Measurements from ENCODE around the gene ROGDI. TPM values are rescaled to one million over a fixed set of nuclear protein-coding genes. Genes with fewer than 3 reads are reported as not detected.

The ROGDI gene
- total and polyA plus RNA-seq, 5 donors from 2014 or later: 4.6 to 15.9 (median 7.1) TPM

DNA sequence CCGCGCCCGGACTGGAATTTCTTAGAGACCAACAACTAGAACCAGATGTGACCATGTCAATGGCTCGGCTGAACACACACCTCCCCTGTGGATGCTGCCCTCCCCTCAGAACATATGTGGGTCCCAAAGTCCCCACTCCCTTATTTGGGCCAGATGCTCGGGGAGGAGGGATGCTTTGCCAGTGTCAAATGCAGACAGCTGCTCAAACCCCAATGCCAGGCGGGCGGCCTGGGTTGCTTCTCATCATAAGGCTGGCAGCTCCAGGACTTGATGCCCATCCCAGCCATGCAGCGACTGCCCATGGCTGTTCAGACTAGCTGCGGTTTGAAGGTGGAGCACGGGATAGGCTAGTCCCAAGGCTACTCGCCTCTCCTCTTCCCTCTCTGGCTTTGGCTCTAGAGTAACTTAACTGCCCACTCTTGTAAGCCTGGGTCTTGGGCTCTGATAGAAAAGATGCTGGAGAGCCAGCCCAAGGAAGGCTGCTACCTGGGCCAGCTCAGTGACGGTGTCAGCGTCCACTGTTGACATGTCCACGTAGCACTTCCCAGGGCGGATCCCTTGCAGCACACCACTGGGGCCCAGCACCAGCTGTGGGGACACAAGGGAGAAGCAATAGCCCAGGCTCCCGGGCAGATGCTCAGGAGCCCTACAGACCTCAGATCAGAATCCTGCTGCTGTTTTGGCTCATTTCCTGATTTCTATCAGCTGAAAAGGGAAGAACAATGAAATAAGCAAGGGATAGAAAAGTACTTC is 11.0 kb upstream of the ROGDI start:
- Histone ChIP-seq H3K36me3 (ENCODE audit: control insufficient read depth, insufficient read depth, low read length) (peaks cover 65% of the 10 kb centered on the region), H3K4me1 (ENCODE audit: control insufficient read depth, insufficient read depth, low read length, poor library complexity, severe bottlenecking) (no peaks in the 10 kb centered on the region), H3K27ac (ENCODE audit: insufficient read depth, low read length, poor library complexity, severe bottlenecking) (no peak overlapping the region), H3K9me3 (ENCODE audit: control insufficient read depth in 2 of 2, low read length in 2 of 2) (no peaks in the 10 kb centered on the region), H3K4me3 (ENCODE audit: low read depth, low read length) (no peak overlapping the region), H3K27me3 (ENCODE audit: control insufficient read depth, insufficient read depth, low read length) (no peaks in the 10 kb centered on the region)
- Mint-ChIP-seq H3K27me3 (no peaks in the 10 kb centered on the region), H3K9me3 (no peaks in the 10 kb centered on the region), H3K27ac (peak overlapping the region in 1 of 3 donors; percentile 26), H3K4me3 (no peak overlapping the region), H3K36me3 (peaks cover 30% of the 10 kb centered on the region), H3K4me1 (peaks cover 0 to 2% (median 0%) of the 10 kb centered on the region in 4 donors)
- no peak for DNase-seq
- no peak for ATAC-seq (ENCODE audit: low read depth in 2 of 2)

DNA sequence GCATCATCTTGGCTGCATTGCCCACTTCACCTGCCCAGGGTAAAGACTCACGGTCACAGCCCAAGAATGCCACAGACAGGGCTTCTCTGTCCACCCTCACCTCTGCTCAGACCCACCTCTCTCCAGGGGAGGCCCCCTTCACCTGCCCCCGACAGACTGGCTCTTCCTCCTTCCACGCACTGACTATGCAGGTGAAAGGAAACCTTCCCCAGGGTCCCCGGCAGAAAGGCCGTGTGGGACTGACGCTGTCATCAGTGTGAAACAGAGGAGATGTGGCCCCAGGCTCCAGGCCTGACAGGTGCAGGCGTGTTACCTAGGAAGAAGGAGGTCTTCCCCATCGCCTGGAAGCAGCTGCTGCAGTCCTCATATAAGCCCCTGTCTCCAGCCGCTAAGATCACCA is 9.3 kb upstream of the ROGDI start:
- Histone ChIP-seq H3K4me3 (ENCODE audit: low read depth, low read length) (no peak overlapping the region), H3K4me1 (ENCODE audit: control insufficient read depth, insufficient read depth, low read length, poor library complexity, severe bottlenecking) (no peaks in the 10 kb centered on the region), H3K9me3 (ENCODE audit: control insufficient read depth in 2 of 2, low read length in 2 of 2) (no peaks in the 10 kb centered on the region), H3K36me3 (ENCODE audit: control insufficient read depth, insufficient read depth, low read length) (peaks cover 65% of the 10 kb centered on the region), H3K27me3 (ENCODE audit: control insufficient read depth, insufficient read depth, low read length) (no peaks in the 10 kb centered on the region), H3K27ac (ENCODE audit: insufficient read depth, low read length, poor library complexity, severe bottlenecking) (no peak overlapping the region)
- Mint-ChIP-seq H3K27me3 (no peaks in the 10 kb centered on the region), H3K9me3 (no peaks in the 10 kb centered on the region), H3K36me3 (peaks cover 31% of the 10 kb centered on the region), H3K4me3 (peak overlapping the region in 1 of 4 donors; percentile 31), H3K4me1 (peaks cover 0 to 2% (median 0%) of the 10 kb centered on the region in 4 donors), H3K27ac (peak overlapping the region in 1 of 3 donors; percentile 69)
- DNase-seq (no peak), ATAC-seq (ENCODE audit: low read depth in 2 of 2) (no peak)

- Mint-ChIP-seq H3K27me3 (no peaks in the 10 kb centered on the region), H3K4me1 (peaks cover 0 to 2% (median 0%) of the 10 kb centered on the region in 4 donors), H3K4me3 (no peak overlapping the region), H3K9me3 (no peaks in the 10 kb centered on the region), H3K36me3 (peaks cover 27% of the 10 kb centered on the region), H3K27ac (peak overlapping the region in 1 of 3 donors; percentile 69)
- Histone ChIP-seq H3K9me3 (ENCODE audit: control insufficient read depth in 2 of 2, low read length in 2 of 2) (no peaks in the 10 kb centered on the region), H3K4me1 (ENCODE audit: control insufficient read depth, insufficient read depth, low read length, poor library complexity, severe bottlenecking) (no peaks in the 10 kb centered on the region), H3K27ac (ENCODE audit: insufficient read depth, low read length, poor library complexity, severe bottlenecking) (no peak overlapping the region), H3K27me3 (ENCODE audit: control insufficient read depth, insufficient read depth, low read length) (no peaks in the 10 kb centered on the region), H3K36me3 (ENCODE audit: control insufficient read depth, insufficient read depth, low read length) (peaks cover 69% of the 10 kb centered on the region), H3K4me3 (ENCODE audit: low read depth, low read length) (no peak overlapping the region)
- DNase-seq: no peak
- ATAC-seq (ENCODE audit: low read depth in 2 of 2): no peak
These were observed 8.8 kb upstream of the ROGDI start for GRCh38 chr16:4811242-4811641.

- Histone ChIP-seq H3K27me3 (ENCODE audit: control insufficient read depth, insufficient read depth, low read length) (no peaks in the 10 kb centered on the region), H3K9me3 (ENCODE audit: control insufficient read depth in 2 of 2, low read length in 2 of 2) (no peaks in the 10 kb centered on the region), H3K4me1 (ENCODE audit: control insufficient read depth, insufficient read depth, low read length, poor library complexity, severe bottlenecking) (peaks cover 18% of the 10 kb centered on the region), H3K27ac (ENCODE audit: insufficient read depth, low read length, poor library complexity, severe bottlenecking) (no peak overlapping the region), H3K36me3 (ENCODE audit: control insufficient read depth, insufficient read depth, low read length) (peaks cover 39% of the 10 kb centered on the region), H3K4me3 (ENCODE audit: low read depth, low read length) (no peak overlapping the region)
- Mint-ChIP-seq H3K4me3 (peak overlapping the region in 1 of 4 donors; percentile 54), H3K27ac (no peak overlapping the region), H3K36me3 (peaks cover 7% of the 10 kb centered on the region), H3K4me1 (peaks cover 0 to 19% (median 5%) of the 10 kb centered on the region in 4 donors), H3K9me3 (no peaks in the 10 kb centered on the region), H3K27me3 (no peaks in the 10 kb centered on the region)
- DNase-seq (no peak), ATAC-seq (ENCODE audit: low read depth in 2 of 2) (no peak)
These were observed 3.8 kb upstream of the ROGDI start for GRCh38 chr16:4806280-4806679.

DNA sequence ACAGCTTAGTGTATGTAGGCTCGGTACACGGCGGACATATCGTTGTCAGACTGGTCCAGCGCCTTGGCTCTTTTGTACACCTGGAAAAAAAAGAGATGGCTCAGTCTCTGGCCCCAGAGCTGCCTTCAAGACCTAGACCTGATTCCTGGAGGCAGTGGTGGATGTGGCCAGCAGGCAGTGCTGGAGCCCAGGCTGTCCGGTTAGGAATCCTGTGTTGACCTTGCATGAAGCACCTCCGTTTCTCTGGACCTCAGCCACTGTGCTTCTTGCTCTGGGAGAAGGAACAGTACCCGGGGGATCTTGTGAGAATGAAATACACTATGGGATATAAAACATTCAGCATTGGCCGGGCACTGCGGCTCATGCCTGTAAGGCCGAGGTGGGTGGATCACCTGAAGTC is 2.8 kb upstream of the ROGDI start:
- H3K27ac ChIP-seq (ENCODE audit: insufficient read depth, low read length, poor library complexity, severe bottlenecking): no peak overlapping the region

DNA sequence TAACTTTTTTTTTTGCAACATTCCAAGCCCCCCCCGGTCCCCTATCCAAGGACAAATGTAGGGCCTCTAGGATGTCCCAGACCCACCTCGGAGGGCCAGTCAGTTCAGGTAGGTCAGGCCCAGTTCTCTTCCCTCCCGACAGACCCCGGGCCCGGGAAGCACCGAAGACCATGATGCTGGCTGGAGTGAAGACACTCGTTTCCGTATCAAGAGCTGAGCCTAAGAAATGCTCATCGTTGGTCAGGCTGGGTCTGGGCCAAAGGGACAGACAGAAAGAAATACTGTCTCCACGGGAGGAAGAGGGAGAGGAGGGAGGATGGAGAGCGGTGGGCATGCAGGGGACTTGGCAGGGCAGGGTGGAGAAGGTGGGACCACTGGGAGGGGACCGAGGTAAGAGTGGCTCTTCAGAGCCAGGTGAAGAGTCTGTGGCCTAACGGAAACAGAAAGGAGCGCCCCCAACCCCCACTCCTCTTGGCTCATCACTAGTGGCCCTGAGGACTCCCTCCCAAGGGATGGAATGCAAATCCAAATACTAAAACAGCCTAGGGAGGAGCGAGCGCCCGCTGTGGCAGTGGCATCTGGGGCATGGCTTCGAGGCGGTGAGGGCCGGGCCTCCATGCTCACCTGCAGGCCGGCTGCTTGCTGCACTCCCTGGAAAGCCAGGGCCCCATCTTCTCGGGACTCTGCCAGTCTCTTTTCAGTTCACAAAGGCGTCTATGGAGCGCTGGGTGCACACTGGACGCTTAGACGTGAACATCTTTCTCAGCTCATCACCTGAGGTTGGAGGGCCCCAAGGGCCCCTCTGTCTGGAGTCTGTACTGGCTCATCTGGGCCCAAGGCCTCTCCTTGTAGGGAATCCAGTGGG is 1.7 kb upstream of the ROGDI start:
- no peak for ATAC-seq (ENCODE audit: low read depth in 2 of 2)
- Mint-ChIP-seq H3K27me3 (no peaks in the 10 kb centered on the region), H3K27ac (peak overlapping the region in 1 of 3 donors; percentile 52), H3K36me3 (peaks cover 7% of the 10 kb centered on the region), H3K4me1 (peaks cover 0 to 26% (median 6%) of the 10 kb centered on the region in 4 donors), H3K4me3 (peak overlapping the region; percentile 10 to 96 (median 52)), H3K9me3 (no peaks in the 10 kb centered on the region)
- Histone ChIP-seq H3K4me3 (ENCODE audit: low read depth, low read length) (no peak overlapping the region), H3K36me3 (ENCODE audit: control insufficient read depth, insufficient read depth, low read length) (peaks cover 24% of the 10 kb centered on the region), H3K27me3 (ENCODE audit: control insufficient read depth, insufficient read depth, low read length) (no peaks in the 10 kb centered on the region), H3K9me3 (ENCODE audit: control insufficient read depth in 2 of 2, low read length in 2 of 2) (no peaks in the 10 kb centered on the region), H3K27ac (ENCODE audit: insufficient read depth, low read length, poor library complexity, severe bottlenecking) (no peak overlapping the region), H3K4me1 (ENCODE audit: control insufficient read depth, insufficient read depth, low read length, poor library complexity, severe bottlenecking) (peaks cover 21% of the 10 kb centered on the region)
- DNase-seq: no peak

More for the DNA sequence above, 2.8 kb upstream of the ROGDI start:
- ATAC-seq (ENCODE audit: low read depth in 2 of 2) (no peak), DNase-seq (no peak)
- H3K4me1 Mint-ChIP-seq: peaks cover 0 to 26% (median 6%) of the 10 kb centered on the region in 4 donors
- no peaks in the 10 kb centered on the region for H3K9me3 Mint-ChIP-seq
- no peaks in the 10 kb centered on the region for H3K27me3 Mint-ChIP-seq
- Histone ChIP-seq H3K27me3 (ENCODE audit: control insufficient read depth, insufficient read depth, low read length) (no peaks in the 10 kb centered on the region), H3K36me3 (ENCODE audit: control insufficient read depth, insufficient read depth, low read length) (peaks cover 32% of the 10 kb centered on the region), H3K9me3 (ENCODE audit: control insufficient read depth in 2 of 2, low read length in 2 of 2) (no peaks in the 10 kb centered on the region), H3K4me1 (ENCODE audit: control insufficient read depth, insufficient read depth, low read length, poor library complexity, severe bottlenecking) (peaks cover 21% of the 10 kb centered on the region), H3K4me3 (ENCODE audit: low read depth, low read length) (no peak overlapping the region)
- H3K4me3 Mint-ChIP-seq: peak overlapping the region in 3 of 4 donors; percentile 30 to 47 (median 44)
- H3K36me3 Mint-ChIP-seq: peaks cover 7% of the 10 kb centered on the region
- H3K27ac Mint-ChIP-seq: no peak overlapping the region

GRCh38 chr16:4803401-4803844 is 990 bp upstream of the ROGDI start:
- no peaks in the 10 kb centered on the region for H3K9me3 Mint-ChIP-seq
- H3K36me3 ChIP-seq (ENCODE audit: control insufficient read depth, insufficient read depth, low read length): peaks cover 18% of the 10 kb centered on the region
- peak overlapping the region; percentile 85 to 96 (median 92) for H3K4me3 Mint-ChIP-seq
- H3K27ac Mint-ChIP-seq: no peak overlapping the region
- DNase-seq (no peak), ATAC-seq (ENCODE audit: low read depth in 2 of 2) (no peak)
- peak overlapping the region; percentile 59 for H3K4me3 ChIP-seq (ENCODE audit: low read depth, low read length)
- H3K4me1 ChIP-seq (ENCODE audit: control insufficient read depth, insufficient read depth, low read length, poor library complexity, severe bottlenecking): peaks cover 21% of the 10 kb centered on the region
- no peaks in the 10 kb centered on the region for H3K9me3 ChIP-seq (ENCODE audit: control insufficient read depth in 2 of 2, low read length in 2 of 2)
- H3K27ac ChIP-seq (ENCODE audit: insufficient read depth, low read length, poor library complexity, severe bottlenecking): peak overlapping the region; percentile 90
- peaks cover 7% of the 10 kb centered on the region for H3K36me3 Mint-ChIP-seq
- peaks cover 0 to 26% (median 6%) of the 10 kb centered on the region in 4 donors for H3K4me1 Mint-ChIP-seq
- no peaks in the 10 kb centered on the region for H3K27me3 ChIP-seq (ENCODE audit: control insufficient read depth, insufficient read depth, low read length)
- H3K27me3 Mint-ChIP-seq: no peaks in the 10 kb centered on the region

Data from CD4-positive, CD25-positive, alpha-beta regulatory T cell (primary cell).